RCC 7860 (cell line): ENCODE results near the gene MBP.

Experiments
- DNase-seq: peaks from one replicate; pipeline ENCODE4 v3.0.0-alpha.2; 2015; ENCODE audit warnings: low spot score
- FAIRE-seq: peaks from 2 replicates; lab custom pipeline; 2012; peaks lifted over from hg19 to GRCh38; lab: Jason Lieb, UNC

Gene MBP

DNA sequence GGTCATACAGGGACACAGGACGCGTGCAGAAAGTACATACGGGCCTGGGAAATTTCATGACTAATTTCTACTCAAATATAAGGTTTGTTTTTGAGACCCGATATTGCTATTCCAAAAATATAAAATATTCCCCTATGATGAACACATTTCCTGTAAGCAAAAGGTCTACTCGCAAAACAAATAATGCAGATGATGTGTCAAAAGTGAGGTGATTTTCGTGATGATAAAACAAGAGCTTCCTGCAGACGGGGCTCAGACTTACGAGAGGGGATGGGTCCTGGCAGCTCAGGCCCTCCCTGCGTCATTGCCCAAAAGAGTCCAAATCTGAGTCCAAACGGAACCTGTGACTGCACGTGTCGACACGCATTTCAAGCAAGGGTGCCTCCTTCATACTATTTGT is 62.7 kb downstream of the MBP start:
- DNase-seq: no peak
- FAIRE-seq: no peak

DNA sequence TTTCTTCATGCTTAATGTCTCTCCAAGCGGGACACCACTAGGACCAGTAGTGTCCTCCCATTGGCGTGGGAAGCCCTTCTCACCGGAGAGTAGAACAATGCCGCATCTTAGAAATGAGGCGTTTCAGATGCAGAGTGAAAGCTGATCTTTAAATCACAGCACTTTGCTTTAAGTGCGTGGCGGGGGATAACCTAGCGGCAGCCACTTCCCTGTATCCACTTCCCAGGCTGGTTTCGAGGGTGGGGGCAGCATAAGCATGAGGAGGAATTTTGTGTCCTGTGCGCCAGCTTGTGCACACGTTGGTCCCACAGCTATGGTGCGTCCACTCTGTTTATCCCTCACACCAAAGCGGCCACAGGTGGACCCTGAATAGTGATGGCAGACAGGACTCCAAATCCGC is 63.1 kb downstream of the MBP start:
- no peak for DNase-seq
- FAIRE-seq: no peak

DNA sequence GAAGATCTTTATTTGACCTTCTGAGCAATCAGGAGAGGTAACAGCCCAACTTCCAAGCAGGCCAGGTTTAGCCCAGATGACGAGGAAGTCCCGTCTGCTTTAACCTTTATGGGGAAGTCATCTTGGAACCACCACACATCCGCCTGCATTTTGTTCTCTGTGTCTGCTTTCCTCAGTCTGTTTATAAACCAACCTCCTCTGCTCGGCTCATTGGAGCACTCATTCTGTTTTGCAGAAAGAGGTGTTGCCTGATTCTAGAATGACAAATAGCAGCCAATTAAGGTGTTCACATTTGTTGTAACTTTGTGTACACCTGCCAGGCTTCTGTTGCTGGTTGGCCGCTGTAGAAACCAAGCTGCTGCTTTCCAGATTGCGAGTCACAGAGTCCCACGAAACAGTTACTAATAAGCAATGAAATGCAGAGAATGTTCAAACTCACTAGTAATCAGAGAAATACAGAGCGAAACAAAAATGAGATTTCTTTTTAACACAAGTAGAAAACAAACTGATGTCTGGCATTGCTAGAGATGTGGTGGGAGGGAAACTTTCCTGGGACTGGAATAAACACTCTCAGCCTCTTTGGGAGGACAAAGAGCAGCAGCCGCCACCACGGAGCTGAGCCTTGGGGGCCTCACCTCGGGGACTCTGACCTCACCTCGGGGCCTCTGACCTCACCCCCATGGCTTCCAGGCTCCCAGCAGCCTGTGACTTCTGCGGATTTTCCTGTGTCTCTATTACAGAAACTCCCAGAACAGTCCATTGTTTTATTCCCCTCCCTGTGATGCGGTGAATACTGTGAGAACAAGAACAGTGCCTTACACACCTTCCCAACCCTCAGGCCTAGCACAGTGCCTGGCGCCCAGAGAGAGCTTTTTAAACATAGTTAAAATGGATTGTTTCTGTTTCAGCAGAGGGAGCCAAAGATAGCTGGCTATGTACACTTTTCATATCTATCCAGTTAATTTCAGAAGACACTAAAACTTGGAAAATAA is 64.0 kb downstream of the MBP start:
- FAIRE-seq: no peak
- peak; percentile 56 for DNase-seq

- DNase-seq (peak; percentile 83), FAIRE-seq (peak; percentile 78)
Observed at GRCh38 chr18:77067291-77068061, 65.1 kb downstream of the MBP start.

DNA sequence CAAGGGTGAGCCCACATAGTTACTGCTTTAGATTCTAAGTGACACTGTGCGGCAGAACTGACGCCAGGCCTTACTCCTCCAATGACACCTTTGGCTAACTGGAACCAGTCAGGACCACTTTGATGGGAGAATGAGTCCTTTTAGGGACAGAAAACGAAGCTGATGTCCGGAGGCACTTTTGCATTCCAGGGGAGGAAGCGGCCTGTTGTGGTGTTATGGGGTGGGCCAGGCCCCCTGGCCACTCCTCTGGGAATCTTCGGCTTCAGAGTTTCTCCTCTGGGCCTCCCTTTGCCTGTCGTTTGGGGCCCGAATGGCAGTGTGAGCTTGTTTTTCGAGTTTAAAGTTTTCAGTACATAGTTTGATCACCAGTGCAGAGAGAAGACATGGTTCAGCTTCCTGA is 65.9 kb downstream of the MBP start:
- FAIRE-seq (no peak), DNase-seq (no peak)

DNA sequence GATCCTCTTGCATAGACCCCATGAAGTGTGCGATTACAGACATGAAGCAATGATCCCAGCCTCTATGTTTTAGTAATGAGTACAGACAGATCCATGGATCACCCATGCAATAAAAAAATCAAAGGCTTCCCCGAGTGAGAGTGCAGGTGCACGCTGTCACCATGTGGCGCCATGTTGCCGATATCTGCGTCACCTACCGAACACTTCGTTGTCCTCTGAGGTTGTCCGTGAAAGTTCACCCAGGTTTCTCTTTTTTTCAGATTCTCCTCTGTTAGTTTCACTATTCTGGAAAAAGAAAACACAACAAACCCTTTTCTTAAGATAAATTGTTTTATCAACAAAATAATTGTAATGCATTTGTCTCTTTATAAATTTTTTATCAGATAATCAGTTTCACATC is 66.5 kb downstream of the MBP start:
- FAIRE-seq (no peak), DNase-seq (no peak)

DNA sequence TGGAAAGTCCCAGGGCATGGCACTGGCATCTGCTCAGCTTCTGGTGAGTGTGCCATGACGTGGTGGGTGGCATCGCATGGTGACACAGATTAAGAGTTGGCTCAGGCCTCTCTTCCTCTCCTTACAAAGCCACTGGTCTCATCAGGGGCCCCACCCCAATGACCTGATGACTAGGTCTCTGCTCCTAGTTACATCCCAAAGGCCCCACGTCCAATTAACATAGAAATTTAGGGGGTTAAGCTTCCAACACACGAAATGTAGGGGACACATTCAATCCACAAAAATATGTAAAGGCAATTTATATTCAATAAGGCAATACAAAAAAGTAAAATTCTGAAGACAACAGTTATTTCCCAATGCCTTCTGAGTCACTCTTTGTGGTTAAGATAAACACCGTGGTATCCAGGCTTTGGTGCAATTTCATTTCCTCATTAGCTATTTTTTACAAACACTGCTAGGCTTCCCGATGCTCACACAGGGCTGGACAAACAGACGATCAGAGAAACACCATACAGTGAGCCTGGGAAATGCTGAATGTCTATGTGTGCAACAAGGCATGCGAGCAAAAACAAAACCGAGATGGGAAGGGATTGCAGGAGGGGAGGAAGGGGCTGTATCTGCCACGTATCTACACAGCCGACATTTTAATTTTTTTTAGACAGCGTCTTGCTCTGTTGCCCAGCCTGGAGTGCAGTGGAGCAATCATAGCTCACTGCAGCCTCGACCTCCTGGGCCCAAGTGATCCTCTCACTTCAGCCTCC is 67.2 kb downstream of the MBP start:
- peak; percentile 83 for FAIRE-seq
- DNase-seq: peak; percentile 82

- DNase-seq (peak; percentile 65), FAIRE-seq (no peak)
Observed at GRCh38 chr18:77063260-77063659, 69.3 kb downstream of the MBP start.

GRCh38 chr18:77062518-77063003 is 70.0 kb downstream of the MBP start:
- no peak for FAIRE-seq
- no peak for DNase-seq

DNA sequence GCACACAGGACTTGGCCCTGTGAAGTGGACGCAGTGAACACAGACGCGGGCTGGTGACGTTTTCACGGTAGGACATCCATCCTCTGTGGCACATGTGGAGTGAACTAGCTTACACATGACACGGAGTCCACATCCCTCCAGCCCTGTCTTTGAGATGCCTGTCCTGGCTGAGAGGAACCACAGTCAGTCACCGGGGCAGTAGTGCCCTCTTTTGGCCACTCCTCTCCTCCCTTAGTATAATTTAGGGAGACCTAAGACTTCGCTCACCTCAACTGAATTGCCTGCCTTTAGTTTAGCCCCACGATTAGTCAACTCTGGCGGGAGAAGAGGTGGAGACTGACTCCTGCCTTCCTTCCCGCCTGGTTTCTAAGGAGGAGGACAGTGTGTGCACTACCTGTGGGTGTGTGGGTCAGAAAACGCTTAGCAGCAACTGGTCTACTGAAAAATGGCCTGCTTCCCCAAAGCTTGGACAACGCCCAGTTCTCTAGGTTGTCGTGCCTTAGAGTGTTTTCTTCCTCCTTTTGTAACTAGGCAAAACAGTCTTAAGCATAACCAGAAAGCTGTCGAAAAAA is 70.6 kb downstream of the MBP start:
- no peak for DNase-seq

DNA sequence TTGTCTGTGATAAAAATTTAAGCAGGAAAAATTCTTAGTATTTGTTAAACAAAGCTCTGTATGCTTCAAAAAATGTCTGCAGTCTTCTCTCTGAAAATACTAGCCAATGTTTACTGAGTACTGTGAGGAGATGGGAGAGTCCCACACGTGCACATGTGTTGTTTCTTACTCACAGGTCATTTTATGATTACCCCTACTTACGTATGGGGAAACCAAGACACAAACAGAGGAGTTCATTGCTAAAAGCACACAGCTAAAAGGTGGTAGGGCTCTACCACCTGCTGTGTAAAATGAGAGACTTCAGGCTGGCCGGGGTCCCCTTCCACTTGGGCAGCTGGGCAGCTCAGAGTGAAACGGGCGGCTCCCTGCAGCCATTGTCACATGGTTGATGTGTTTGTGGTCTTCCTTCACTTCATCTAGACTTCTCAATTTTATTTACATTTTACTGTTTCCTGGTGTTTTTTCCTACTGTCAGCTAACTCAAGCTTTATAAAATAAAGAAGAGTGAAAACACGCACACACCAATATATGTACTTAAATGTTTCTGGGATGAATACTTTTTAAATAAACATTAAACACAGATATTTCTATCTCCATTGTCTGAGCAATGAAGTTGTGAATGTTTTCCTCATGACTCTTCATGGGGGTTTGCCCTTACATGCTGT is 71.2 kb downstream of the MBP start:
- DNase-seq (no peak), FAIRE-seq (no peak)

More for the DNA sequence above, 70.6 kb downstream of the MBP start:
- FAIRE-seq: no peak

GRCh38 chr18:77060151-77060550 is 72.4 kb downstream of the MBP start:
- no peak for DNase-seq
- no peak for FAIRE-seq

DNA sequence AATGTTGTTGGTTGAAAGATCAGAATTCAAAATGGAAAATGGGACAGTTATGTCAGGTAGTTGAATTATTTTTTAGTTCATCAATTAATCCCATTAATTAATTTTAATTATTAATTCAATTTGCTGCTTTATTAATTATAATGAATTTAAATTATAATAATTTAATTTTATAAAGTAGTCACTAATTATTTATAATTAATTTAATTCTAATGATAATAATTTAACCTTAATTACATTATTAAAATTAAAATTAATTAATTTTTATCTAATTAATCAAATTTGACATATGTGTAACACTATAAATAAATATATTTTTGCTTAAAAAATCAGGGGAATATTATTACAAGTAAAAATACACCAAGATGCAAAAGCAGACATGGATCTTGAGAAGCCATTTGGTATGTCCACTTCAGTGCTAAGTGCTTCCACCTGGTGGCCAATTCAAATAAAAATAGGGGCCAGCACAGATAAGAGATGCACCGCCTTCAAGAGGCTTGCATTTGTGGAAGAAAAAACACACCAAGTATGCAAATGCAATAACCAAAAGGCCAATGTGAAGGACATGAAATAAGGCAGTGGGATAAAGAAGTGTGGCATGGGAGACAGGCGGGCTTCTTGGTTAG is 73.2 kb downstream of the MBP start:
- DNase-seq: peak; percentile 25
- FAIRE-seq: peak; percentile 89

DNA sequence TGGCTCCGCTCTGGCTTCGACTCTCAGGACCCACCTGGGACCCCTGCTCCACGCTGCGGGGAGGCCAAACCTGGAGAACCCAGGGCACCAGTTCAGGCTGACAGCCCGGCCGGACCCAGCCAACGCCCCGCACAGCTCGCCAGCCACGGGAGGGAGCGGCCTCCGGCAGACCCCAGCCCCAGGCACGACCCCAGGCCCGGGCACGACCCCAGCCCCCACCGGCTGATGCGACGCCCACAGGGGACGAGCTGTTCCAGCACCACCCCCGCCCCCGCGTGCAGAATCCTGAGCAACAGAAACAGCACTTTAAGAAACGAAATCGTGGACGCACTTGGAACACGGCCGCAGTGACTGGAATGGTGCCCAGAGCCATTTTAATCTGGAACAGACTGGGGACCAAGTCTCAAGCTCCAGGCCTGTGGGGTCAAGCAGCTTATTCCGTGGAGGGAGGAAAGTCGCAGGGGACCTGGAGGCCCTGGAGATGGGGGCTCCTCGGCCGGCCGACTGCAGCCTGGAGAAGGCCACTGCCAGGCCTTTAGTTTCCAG is 74.2 kb downstream of the MBP start:
- DNase-seq (no peak), FAIRE-seq (no peak)

GRCh38 chr18:77057006-77057395 is 75.6 kb downstream of the MBP start:
- no peak for DNase-seq
- no peak for FAIRE-seq

GRCh38 chr18:77056344-77057005 is 76.1 kb downstream of the MBP start:
- FAIRE-seq: no peak

DNA sequence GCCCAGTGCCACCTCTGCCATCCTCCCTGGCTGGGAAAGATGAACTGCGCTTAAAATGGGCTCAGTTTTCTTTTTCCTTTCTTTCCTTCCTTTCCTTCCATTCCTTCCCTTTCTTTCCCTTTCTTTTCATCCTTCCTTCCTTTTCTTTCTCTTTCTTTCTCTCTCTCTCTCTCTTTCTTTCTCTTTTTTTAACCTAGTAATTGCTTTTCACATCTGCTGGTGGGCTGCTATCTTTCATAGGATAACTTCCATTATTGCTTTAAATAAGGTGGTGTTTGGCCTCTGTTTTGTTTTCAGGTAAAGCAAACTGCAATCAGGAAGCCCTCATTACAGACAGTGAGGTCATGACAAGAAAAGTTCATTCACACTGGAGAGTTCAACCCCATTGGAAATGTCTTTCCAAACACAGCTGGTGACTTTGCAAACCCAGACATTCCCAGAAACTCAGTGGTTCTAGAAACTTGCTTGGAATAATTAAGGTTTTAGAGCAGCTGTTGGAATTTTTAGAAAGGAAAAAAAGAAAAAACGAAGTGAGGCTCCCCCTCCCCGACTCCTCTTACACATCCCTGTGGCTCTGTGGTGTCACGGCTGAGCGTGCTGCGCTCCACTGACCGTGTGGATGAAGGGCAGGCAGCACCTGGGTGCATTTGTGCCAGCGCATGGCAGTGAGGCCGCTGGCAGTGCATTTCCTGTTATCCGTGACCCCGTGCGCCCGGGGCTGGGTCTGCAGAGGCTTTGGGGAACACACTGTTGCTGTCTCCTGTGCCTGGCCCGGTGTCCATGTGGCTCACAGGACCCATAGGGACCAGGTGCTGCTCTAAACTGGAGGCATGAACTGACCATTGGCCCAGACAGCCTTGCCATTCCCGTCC is 76.9 kb downstream of the MBP start:
- FAIRE-seq: no peak
- DNase-seq: peak; percentile 31

More at GRCh38 chr18:77056344-77057005, 76.1 kb downstream of the MBP start:
- DNase-seq: no peak
